DND-41 (cell line): ENCODE measurements around the gene ARHGAP9.
"Not testable (repeated sequence)": the region's sequence is repeated elsewhere in the genome, so short reads cannot be mapped to it uniquely, and the experiment has no call there.

Experiments used
- ATAC-seq: fragments of 200-7000 bp; cut with Tn5 transposase; 3 replicates; pipeline ENCODE4 v1.9.1; 2021; ENCODE audit warnings: low read depth; ENCODE audit not compliant: insufficient read depth
- DNase-seq: peaks from one replicate; pipeline ENCODE4 v3.0.0-alpha.2; 2020
- H2AFZ ChIP-seq: 2 replicates; pipeline ENCODE4 v1.6.0; 2012; ENCODE audit warnings: low read depth, low read length
- H3K27ac ChIP-seq: 2 replicates; pipeline ENCODE4 v1.5.1; 2012; ENCODE audit warnings: low read length, inconsistent platforms
- H3K27me3 ChIP-seq: fragments of 200-600 bp; sonication (generic); 2 replicates; pipeline ENCODE4 v1.6.0; 2012; ENCODE audit warnings: low read length, mild to moderate bottlenecking, inconsistent platforms; ENCODE audit not compliant: insufficient read depth, poor library complexity
- H3K36me3 ChIP-seq: 2 replicates; pipeline ENCODE4 v1.5.1; 2012; ENCODE audit warnings: low read length, inconsistent platforms; ENCODE audit not compliant: insufficient read depth
- H3K4me1 ChIP-seq: 2 replicates; pipeline ENCODE4 v1.5.1; 2012; ENCODE audit warnings: mild to moderate bottlenecking, low read length; ENCODE audit not compliant: insufficient read depth
- H3K4me2 ChIP-seq: 2 replicates; pipeline ENCODE4 v1.6.0; 2012; ENCODE audit warnings: mild to moderate bottlenecking, moderate library complexity, low read length, inconsistent platforms; ENCODE audit not compliant: insufficient read depth
- H3K4me3 ChIP-seq, 2 experiments: fragments of 200-600 bp in 1 of 2; shearing (Covaris generic) in 1 of 2; 2 replicates each; pipeline ENCODE4 v1.5.1; 2012 to 2016; ENCODE audit warnings: inconsistent platforms in 2 of 2, low read length in 2 of 2, mild to moderate bottlenecking in 2 of 2, low read depth in 1 of 2, moderate library complexity in 1 of 2
- H3K79me2 ChIP-seq: 2 replicates; pipeline ENCODE4 v1.6.0; 2012; ENCODE audit warnings: low read length, inconsistent platforms; ENCODE audit not compliant: insufficient read depth
- H3K9ac ChIP-seq: 2 replicates; pipeline ENCODE4 v1.6.0; 2012; ENCODE audit warnings: low read depth, mild to moderate bottlenecking, inconsistent platforms, low read length, moderate library complexity
- H3K9me3 ChIP-seq: 2 replicates; pipeline ENCODE4 v1.5.1; 2012; ENCODE audit warnings: low read length, moderate library complexity, mild to moderate bottlenecking, inconsistent platforms; ENCODE audit not compliant: insufficient read depth, severe bottlenecking
- H4K20me1 ChIP-seq: 2 replicates; pipeline ENCODE4 v1.6.0; 2012; ENCODE audit warnings: low read length; ENCODE audit not compliant: insufficient read depth
- CTCF ChIP-seq: IDR thresholded peaks from 2 replicates; pipeline ENCODE4 v1.5.1; 2012; ENCODE audit warnings: borderline replicate concordance, low read length, moderate library complexity, mild to moderate bottlenecking; ENCODE audit not compliant: poor library complexity, severe bottlenecking; ENCODE audit errors: extremely low read depth
- EZH2 ChIP-seq: IDR thresholded peaks from 3 replicates; pipeline ENCODE4 v1.6.1; 2012; ENCODE audit warnings: borderline replicate concordance, low read depth, mild to moderate bottlenecking, moderate library complexity, low read length, inconsistent platforms; ENCODE audit not compliant: severe bottlenecking

ARHGAP9 gene

GRCh38 chr12:57519796-57520052 lies 40.1 kb upstream of the ARHGAP9 start:
- Histone ChIP-seq H3K36me3 (peaks cover 69% of the 10 kb centered on the region), H4K20me1 (peaks cover 61% of the 10 kb centered on the region), H3K4me2 (peak overlapping the region; percentile 68), H3K79me2 (peaks cover 64% of the 10 kb centered on the region), H2AFZ (no peak overlapping the region), H3K4me1 (peaks cover 59% of the 10 kb centered on the region), H3K27ac (peak overlapping the region; percentile 99), H3K9me3 (no peaks in the 10 kb centered on the region), H3K4me3 (peak overlapping the region; percentile 86 to 91), H3K9ac (peak overlapping the region; percentile 97), H3K27me3 (no peaks in the 10 kb centered on the region)
- DNase-seq (peak; percentile 50), ATAC-seq (0 out of 3 replicates have a peak, but pooled peaks have one; percentile 1)
- no peak for TF ChIP-seq EZH2

- no peak for ATAC-seq
- H2AFZ ChIP-seq, result no peak overlapping the region
- H3K27me3 ChIP-seq, result no peaks in the 10 kb centered on the region
- peak overlapping the region; percentile 99 for H3K27ac ChIP-seq
- H3K79me2 ChIP-seq, result peaks cover 58% of the 10 kb centered on the region
- no peak for DNase-seq
- peaks cover 69% of the 10 kb centered on the region for H3K36me3 ChIP-seq
- TF ChIP-seq CTCF (no peak), EZH2 (no peak)
- H3K9me3 ChIP-seq, result no peaks in the 10 kb centered on the region
- H3K9ac ChIP-seq, result peak overlapping the region; percentile 97
- H3K4me3 ChIP-seq, result peak overlapping the region; percentile 86 to 91; a peak in 3 of 4 replicates
- H3K4me1 ChIP-seq, result peaks cover 54% of the 10 kb centered on the region
- peaks cover 61% of the 10 kb centered on the region for H4K20me1 ChIP-seq
- H3K4me2 ChIP-seq, result peak overlapping the region; percentile 68
Observed at GRCh38 chr12:57518920-57519795, 39.5 kb upstream of the ARHGAP9 start.

DNA sequence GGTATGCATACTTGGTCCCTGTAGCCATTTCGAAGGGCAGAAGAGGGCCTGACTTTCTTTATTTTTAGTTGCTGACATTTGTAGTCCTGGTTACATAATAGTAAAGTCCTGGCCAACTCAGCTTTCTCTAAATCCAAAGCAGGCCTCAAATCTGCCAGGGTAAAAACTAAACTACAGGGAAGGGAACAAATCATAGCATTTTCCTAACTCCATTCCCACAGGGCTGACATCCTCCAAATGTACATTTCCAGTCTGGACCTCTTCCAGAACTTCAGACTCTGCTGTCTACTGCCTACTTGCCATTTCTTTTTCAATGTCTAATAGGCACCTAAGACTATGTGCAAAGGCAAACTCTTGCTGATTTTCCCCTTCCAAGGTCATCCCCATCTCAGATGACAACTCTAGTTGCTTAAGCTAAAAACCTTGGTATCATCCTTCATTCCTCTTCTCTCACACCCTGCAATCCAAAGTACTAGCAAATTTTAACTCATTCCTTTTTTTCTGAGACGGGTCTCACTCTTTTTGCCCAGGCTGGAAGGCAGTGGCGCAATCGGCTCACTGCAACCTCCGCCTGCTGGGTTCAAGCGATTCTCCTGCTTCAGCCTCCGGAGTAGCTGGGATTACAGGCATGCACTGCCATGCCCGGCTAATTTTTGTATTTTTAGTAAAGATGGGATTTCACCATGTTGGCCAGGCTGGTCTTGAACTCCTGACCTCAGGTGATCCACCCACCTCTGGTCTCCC lies 38.7 kb upstream of the ARHGAP9 start:
- no peaks in the 10 kb centered on the region for H3K9me3 ChIP-seq
- peak overlapping the region; percentile 86 to 91; a peak in 3 of 4 replicates for H3K4me3 ChIP-seq
- no peak for ATAC-seq
- peak overlapping the region; percentile 68 for H3K4me2 ChIP-seq
- H3K36me3 ChIP-seq, result peaks cover 69% of the 10 kb centered on the region
- H2AFZ ChIP-seq, result no peak overlapping the region
- peaks cover 46% of the 10 kb centered on the region for H3K4me1 ChIP-seq
- DNase-seq, result no peak
- H4K20me1 ChIP-seq, result peaks cover 53% of the 10 kb centered on the region
- peak overlapping the region; percentile 97 for H3K9ac ChIP-seq
- H3K79me2 ChIP-seq, result peaks cover 50% of the 10 kb centered on the region
- H3K27me3 ChIP-seq, result no peaks in the 10 kb centered on the region
- no peak for TF ChIP-seq CTCF
- TF ChIP-seq EZH2, result no peak
- peak overlapping the region; percentile 99 for H3K27ac ChIP-seq

DNA sequence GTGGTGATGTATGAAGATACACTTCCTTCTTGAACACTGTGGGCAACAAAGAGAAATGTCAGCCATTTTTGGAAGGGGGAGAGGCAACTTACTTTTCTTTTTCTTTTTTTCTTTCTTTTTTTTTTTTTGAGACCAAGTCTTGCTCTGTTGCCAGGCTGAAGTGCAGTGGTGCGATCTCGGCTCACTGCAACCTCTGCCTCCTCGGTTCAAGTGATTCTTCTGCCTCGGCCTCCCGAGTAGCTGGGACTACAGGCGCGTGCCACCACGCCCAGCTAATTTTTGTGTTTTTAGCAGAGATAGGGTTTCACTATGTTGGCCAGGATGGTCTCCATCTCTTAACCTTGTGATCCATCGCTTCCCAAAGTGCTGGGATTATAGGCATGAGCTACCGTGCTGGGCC lies 38.1 kb upstream of the ARHGAP9 start:
- ATAC-seq, H2AFZ ChIP-seq, DNase-seq, H3K27me3 ChIP-seq, H3K9me3 ChIP-seq: not testable (repeated sequence)
- Histone ChIP-seq H3K9ac (peak overlapping the region; percentile 97), H3K4me1 (peaks cover 44% of the 10 kb centered on the region), H3K4me2 (peak overlapping the region; percentile 68), H3K79me2 (peaks cover 46% of the 10 kb centered on the region), H3K27ac (peak overlapping the region; percentile 99), H3K36me3 (peaks cover 72% of the 10 kb centered on the region), H3K4me3 (peak overlapping the region in 1 of 2 experiments; percentile 91; a peak in 1 of 4 replicates), H4K20me1 (peaks cover 50% of the 10 kb centered on the region)
